ENCODE data around the gene SLC30A4. TPM values are rescaled to one million over a fixed set of nuclear protein-coding genes. Genes with fewer than 3 reads are reported as not detected.

The SLC30A4 gene
- total RNA-seq (10 to 100 TPM in 2 of 7 donors, 1 to 10 TPM in 5; 4.2 to 10.9 (median 8.8) TPM), polyA plus RNA-seq (1 to 10 TPM; 2.5 to 5.5 TPM)
- long read RNA-seq, donor 1, partial matches to known transcripts, result 4 of 10 reads
- long read RNA-seq, donor 1, other reads (novel, unspliced or antisense), result 5 of 10 reads
- long read RNA-seq, donor 2, full-length matches to known transcripts, result 2 of 2 reads
- long read RNA-seq, donor 2, partial matches to known transcripts, result 0 of 2 reads
- long read RNA-seq, donor 2, other reads (novel, unspliced or antisense), result 0 of 2 reads
- long read RNA-seq, donor 3, full-length matches to known transcripts, result 3 of 8 reads
- long read RNA-seq, donor 3, partial matches to known transcripts, result 3 of 8 reads
- long read RNA-seq, donor 3, other reads (novel, unspliced or antisense), result 2 of 8 reads

GRCh38 chr15:45522328-45523165 lies at the start of gene SLC30A4:
TSS of gene SLC30A4 (minus strand) at chr15:45522755. CDS start at chr15:45522354, 401 bp downstream.
- Histone ChIP-seq H3K36me3 (no peaks in the 10 kb centered on the region), H3K4me3 (peak within 1 kb of the TSS; percentile 71), H3K4me1 (ENCODE audit: insufficient read depth) (peaks cover 3% of the 10 kb centered on the region), H3K9me3 (no peaks in the 10 kb centered on the region), H3K27ac (peak within 1 kb of the TSS; percentile 77 to 82), H3K27me3 (no peaks in the 10 kb centered on the region)
- peak; percentile 68 to 83 (median 72) for DNase-seq
- no peak for TF ChIP-seq EP300 (IDR thresholded peaks at IDR 0.05)
- peak; percentile 28 for TF ChIP-seq POLR2A (IDR thresholded peaks at IDR 0.05)
- TF ChIP-seq CTCF (IDR thresholded peaks at IDR 0.05), result peak in 2 of 3 donors; percentile 42 to 53
- intact Hi-C loops (cut with DNase I), result loop anchor here in 2 of 4 donors (10.0 kb wide), 2 partner anchors 62 to 82 kb away; partner anchors contain the start of gene BLOC1S6 (in 1 of the 2)
- 0 to 1% (median 0%) methylated on average over 41 to 106 of the region's 106 CpGs for whole genome bisulfite sequencing, 3 donors

DNA sequence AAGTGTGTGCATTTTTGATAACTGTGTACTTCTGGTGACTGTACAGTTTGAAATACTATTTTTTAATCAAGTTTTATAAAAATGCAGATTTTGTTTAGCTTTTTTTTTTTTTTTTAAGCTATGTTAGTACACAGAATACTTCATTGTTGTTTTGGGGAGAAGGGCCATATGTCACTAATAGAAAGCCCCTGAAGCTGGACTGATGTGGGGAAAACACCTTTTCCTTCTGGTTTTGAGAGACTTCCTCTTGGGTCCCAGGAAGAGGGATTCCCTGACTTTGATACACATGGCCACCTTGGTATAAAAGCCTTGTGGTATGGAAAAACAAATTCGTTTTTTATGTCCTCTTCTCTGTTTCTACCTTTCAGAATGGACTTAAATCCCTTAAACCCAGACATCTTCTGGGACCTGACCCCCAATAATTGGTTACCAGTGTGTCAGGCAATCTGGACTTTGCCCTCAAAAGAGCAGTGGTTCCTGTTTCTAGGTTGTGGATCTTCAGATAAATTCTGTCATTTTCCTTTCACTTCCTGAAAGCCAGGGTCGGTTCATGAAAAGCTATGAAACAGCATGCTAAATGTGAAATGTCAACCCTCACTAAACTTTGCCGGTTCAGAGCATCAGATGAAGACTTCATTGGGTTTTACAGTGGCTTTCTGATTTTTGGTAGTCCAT lies 33.5 kb upstream of the SLC30A4 start:
- Histone ChIP-seq H3K9me3 (no peaks in the 10 kb centered on the region), H3K36me3 (no peaks in the 10 kb centered on the region), H3K27me3 (no peaks in the 10 kb centered on the region), H3K4me1 (ENCODE audit: insufficient read depth) (no peaks in the 10 kb centered on the region), H3K27ac (no peak overlapping the region), H3K4me3 (no peak overlapping the region)
- TF ChIP-seq EP300 (IDR thresholded peaks at IDR 0.05) (no peak), POLR2A (IDR thresholded peaks at IDR 0.05) (no peak), CTCF (IDR thresholded peaks at IDR 0.05) (no peak)
- 54 to 63% (median 59%) methylated on average over 3 of the region's 3 CpGs for WGBS, 3 donors
- intact Hi-C loops (cut with DNase I), result no loop called here
- no peak for DNase-seq

GRCh38 chr15:45551676-45552075 lies 29.1 kb upstream of the SLC30A4 start:
- TF ChIP-seq POLR2A (IDR thresholded peaks at IDR 0.05) (no peak), EP300 (IDR thresholded peaks at IDR 0.05) (no peak), CTCF (IDR thresholded peaks at IDR 0.05) (no peak)
- no peak for DNase-seq
- no peak overlapping the region for H3K27ac ChIP-seq
- H3K9me3 ChIP-seq, result no peaks in the 10 kb centered on the region
- no peaks in the 10 kb centered on the region for H3K4me1 ChIP-seq (ENCODE audit: insufficient read depth)
- no peaks in the 10 kb centered on the region for H3K27me3 ChIP-seq
- intact Hi-C loops (cut with DNase I), result no loop called here
- 72 to 78% (median 74%) methylated on average over 3 of the region's 3 CpGs for WGBS, 3 donors
- no peaks in the 10 kb centered on the region for H3K36me3 ChIP-seq
- H3K4me3 ChIP-seq, result no peak overlapping the region

DNA sequence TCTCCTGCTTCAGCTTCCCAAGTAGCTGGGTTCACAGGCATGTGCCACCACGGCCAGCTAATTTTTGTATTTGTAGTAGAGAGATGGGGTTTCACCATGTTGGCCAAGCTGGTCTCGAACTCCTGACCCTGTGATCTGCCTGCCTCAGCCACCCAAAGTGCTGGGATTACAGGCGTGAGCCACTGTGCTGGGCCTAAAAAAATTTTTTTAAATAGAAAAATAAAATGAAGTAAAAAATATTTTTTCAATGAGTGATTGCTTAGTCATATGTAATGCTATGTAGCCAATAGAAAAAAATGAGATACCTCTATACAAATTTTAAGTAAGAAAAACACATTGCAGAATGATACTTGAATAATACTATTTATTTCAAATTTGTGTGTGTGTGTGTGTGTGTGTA lies 27.9 kb upstream of the SLC30A4 start:
- 78 to 83% (median 80%) methylated on average over 3 of the region's 3 CpGs for WGBS, 3 donors
- DNase-seq, result no peak
- H3K27ac ChIP-seq, result no peak overlapping the region
- intact Hi-C loops (cut with DNase I), result no loop called here
- H3K27me3 ChIP-seq, result no peaks in the 10 kb centered on the region
- no peaks in the 10 kb centered on the region for H3K4me1 ChIP-seq (ENCODE audit: insufficient read depth)
- TF ChIP-seq POLR2A (IDR thresholded peaks at IDR 0.05) (no peak), CTCF (IDR thresholded peaks at IDR 0.05) (no peak), EP300 (IDR thresholded peaks at IDR 0.05) (no peak)
- no peaks in the 10 kb centered on the region for H3K9me3 ChIP-seq
- H3K36me3 ChIP-seq, result no peaks in the 10 kb centered on the region
- H3K4me3 ChIP-seq, result no peak overlapping the region
